HCEC 1CT (cell line): ENCODE data around the gene CLDN18.
A peak's percentile ranks its signal among the peaks of the same experiment; 100 is the strongest.

Source experiments
- DNase-seq: peaks from one replicate; pipeline ENCODE4 v3.0.0-alpha.2; 2017

CLDN18 gene

GRCh38 chr3:138009476-138010272 is at the start of gene CLDN18:
CLDN18 (plus strand) TSS chr3:138010165; CDS start chr3:138010226, 61 bp downstream.
- no peak for DNase-seq

DNA sequence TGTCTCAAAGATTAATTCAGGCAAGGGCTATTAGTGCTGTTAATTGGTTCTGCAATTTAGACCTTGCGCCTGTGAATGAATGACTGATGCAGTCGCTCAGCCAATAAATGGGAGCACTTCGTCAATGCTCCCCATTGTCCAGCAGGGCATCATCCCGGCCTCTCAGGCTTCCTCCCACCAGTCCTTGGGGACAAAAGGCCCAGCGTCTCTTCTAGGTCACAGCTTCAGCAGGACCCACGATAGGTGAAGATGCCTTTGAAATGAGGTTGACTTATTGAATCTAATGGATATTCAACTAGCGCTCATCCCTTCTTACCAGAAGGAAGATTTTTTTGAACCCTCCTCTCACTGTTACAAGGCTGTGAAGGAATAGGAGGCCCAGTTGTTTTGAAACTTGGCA is 47.7 kb upstream of the CLDN18 start:
- no peak for DNase-seq

- DNase-seq, result no peak
These were observed 46.5 kb upstream of the CLDN18 start for GRCh38 chr3:137963463-137963862.

DNA sequence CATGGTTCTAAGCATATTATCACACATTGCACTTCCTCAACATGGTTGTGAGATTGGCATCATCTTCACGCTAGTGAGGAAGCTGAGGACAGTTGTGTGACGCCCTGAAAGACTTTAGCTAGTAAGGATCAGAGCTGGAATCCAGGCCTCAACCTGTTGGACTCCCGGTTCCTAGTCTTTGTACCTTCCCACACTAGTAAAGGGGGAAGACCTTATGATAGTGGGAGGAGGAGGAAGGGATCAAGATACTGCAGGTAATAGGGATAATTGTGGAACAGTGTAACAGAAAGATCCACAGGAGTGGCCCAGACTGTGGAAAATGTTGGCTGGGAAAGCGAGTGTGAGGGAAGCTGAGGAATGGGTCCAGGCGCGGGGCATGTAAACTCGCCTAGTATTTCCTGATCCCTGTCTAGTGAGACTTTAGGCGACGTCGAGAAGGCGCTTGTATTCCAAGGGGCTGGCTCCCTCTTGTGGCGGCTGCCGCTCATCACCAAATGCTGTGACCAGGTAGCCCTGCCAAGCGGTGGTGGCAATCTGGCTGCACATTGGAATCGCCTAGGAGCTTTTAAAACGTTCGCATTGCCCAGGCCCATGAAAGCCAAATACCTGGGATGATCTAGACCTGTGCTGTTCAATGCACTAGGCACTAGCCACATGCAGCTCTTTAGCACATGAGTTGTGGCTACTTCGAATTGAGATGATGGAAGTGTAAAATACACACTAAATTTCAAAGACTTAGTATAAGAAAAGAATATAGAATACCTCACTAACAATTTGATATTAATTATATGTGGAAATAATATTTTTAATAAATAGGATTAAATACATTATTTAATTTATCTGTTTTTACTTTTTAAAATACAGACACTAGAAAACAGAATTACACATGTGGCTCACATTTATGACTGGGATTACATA is 38.8 kb upstream of the CLDN18 start:
- peak; percentile 58 for DNase-seq

- DNase-seq, result no peak
These were observed 37.6 kb upstream of the CLDN18 start for GRCh38 chr3:137972396-137972795.

GRCh38 chr3:137978328-137978727 is 31.6 kb upstream of the CLDN18 start:
- no peak for DNase-seq

GRCh38 chr3:137987723-137988122 is 22.2 kb upstream of the CLDN18 start:
- no peak for DNase-seq

DNA sequence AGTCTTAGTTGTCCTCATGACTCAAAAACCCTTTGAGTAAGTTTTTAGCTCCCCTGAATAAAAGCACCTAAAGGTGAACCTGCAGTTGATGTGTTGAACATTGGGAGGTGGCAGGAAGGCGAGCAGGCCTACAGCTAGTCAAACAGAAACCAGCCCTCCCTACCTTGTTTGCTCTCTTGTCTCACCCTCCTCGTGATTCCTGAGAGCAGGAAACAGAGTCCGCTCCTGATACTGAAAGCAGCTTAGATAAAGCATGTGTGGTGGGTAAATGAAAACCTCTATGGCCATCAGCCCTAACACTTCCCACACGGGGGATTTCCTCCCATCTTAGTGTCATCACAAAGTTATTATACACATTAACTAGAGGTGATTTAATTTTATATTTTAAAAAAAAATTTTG is 21.8 kb upstream of the CLDN18 start:
- DNase-seq, result no peak

DNA sequence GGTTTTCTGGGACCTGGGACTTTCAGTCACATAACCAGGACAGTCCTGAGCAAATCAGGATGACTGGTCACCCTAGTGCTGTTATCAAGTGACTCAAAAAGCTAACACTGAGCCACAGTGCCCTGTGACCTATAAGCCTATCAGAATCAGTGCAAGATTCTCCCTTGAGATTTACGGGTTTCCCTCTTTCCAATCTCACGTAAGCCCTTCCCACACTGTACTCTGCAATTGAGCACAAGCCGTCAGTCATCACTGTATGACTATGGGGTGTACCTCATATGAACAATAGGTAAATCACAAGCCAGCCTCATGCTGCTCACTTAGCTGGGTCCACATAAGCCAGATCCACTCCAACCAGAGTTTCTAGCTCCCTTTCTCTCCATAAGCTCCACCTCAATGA is 21.0 kb upstream of the CLDN18 start:
- no peak for DNase-seq

DNA sequence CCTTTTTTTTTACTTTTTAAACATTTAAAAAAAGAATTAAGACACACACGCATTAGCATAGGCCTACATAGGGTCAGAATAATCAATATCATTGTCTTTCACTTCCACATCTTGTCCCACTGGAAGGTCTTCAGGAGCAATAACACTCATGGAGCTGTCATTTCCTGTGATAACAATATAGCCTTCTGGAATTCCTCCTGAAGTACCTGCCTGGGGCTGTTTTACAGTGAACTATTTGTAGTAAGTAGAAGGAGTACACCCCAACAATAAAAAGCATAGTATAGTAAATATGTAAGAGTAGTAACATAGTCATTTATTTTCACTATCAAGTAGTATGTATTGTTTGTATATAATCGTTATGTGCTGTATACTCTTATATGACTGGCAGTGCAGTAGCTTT is 19.5 kb upstream of the CLDN18 start:
- DNase-seq, result no peak

GRCh38 chr3:137992592-137992991 is 17.4 kb upstream of the CLDN18 start:
- no peak for DNase-seq

DNA sequence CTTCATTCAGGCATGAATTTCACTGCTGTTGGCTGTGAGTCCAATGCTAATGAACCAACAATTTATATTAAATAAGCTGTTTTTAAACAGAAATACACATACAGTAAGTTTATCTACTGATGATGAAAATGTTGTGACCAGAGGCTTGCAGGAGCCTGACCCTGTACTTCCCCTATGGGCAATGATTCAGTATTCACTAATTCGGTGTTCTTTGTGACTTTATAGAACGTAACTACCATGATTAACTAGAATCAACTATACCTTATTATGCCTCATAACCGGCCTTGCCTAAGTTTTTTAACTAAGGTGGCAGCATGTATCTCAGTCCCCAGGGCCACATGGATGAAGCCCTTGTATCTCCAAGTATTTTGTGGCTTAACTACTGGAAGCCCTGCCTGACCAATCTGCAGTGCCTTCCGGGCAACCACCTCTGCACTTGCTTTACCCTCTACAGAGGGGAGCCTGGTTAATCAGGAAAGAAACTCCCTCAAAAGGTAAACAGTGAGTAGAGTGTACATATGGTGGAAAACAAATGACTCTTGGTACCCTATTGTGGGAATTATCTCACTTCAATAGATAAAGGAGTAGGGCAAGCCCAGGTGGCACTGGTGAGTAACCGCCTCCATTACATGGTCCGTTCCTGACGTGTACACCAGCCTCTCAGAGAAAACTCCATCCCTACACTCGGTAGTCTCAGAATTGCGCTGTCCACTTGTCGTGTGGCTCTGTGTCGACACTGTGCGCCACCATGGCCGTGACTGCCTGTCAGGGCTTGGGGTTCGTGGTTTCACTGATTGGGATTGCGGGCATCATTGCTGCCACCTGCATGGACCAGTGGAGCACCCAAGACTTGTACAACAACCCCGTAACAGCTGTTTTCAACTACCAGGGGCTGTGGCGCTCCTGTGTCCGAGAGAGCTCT is 11.6 kb upstream of the CLDN18 start:
- no peak for DNase-seq

- DNase-seq, result no peak
These were observed 6.9 kb upstream of the CLDN18 start for GRCh38 chr3:138003069-138003468.

DNA sequence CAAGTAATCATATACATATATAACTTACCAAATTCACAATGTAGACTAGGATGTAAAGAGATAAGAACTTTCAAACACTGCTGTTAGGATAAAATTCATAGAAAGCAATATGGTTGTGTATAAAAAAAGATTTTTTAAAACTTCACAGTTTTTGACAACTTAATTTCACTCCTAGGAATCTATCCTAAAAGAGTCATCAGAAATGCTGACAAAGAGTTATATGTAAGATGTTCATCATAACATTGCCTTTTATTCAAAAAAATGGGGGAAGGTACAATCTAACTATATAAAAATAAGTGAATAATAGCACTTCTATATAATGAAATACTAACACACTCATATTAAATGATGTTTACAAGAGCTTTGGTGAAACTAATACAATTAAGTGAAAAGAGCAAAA is 4.3 kb upstream of the CLDN18 start:
- no peak for DNase-seq

GRCh38 chr3:138007898-138008297 is 2.1 kb upstream of the CLDN18 start:
- no peak for DNase-seq

DNA sequence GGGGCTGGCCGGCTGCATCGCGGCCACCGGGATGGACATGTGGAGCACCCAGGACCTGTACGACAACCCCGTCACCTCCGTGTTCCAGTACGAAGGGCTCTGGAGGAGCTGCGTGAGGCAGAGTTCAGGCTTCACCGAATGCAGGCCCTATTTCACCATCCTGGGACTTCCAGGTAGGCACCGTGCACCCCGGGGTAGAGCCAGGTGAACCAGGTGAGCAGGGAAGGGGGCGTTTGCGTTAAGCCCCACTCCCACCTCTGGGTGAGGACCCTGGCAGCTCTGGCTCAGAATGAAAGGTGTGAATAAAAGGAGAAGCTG is 267 bp downstream of the CLDN18 start:
- no peak for DNase-seq

GRCh38 chr3:138011722-138012121 is 1.8 kb downstream of the CLDN18 start:
- no peak for DNase-seq

GRCh38 chr3:138012526-138012925 is 2.6 kb downstream of the CLDN18 start:
- no peak for DNase-seq

DNA sequence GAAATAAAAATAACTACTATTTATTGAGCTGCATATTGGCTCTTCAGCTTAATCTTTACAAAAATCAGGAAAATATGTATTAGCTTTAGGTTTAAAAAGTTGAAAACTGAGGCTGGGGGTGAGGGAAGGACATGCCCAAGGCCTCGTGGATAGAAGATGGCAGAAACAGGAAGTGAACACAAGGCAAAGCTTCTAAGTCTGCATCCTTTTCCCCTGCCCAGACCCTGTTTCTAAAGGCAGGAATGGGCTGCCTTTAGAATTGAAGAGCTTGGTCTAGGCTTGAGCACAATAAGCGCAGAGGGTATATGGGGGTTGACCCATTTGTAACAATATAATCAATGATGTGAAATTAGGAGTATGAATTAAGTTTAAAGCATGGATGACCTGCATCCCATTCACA is 6.1 kb downstream of the CLDN18 start:
- no peak for DNase-seq

GRCh38 chr3:138019281-138020069 is 9.5 kb downstream of the CLDN18 start:
- DNase-seq, result no peak

DNA sequence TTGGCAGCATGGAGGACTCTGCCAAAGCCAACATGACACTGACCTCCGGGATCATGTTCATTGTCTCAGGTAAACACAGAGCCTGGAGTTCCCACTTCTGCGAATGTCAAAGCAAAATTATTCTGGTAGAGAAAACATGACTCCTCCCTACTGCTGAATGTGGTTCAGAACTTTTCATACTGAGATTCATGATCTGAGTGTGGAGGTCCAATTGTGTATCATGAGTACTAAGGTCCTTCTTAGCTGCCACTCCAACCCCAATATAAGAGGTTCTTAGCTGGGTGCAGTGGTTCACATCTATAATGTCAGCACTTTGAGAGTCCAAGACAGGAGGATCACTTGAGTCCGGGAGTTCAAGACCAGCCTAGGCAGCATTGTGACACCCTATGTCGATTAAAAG is 13.8 kb downstream of the CLDN18 start:
- no peak for DNase-seq

DNA sequence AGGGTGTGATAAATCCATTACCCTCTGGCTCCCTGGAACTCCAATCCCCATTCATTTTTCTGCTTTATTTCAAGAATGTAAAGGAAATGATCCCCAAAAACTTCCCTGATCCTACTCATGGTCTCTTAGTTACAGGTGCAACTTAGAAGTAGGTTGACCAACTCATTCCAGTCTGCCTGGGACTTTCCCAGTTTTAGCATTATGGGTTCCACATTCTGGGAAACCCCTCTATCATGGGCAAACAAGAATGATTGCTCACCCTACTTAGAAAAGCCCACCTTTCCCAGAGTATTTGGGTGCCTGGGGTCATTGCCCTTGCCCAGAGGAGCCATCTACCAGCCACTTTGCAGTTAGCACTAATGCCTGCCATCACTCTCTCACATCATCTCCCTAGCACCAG is 15.6 kb downstream of the CLDN18 start:
- no peak for DNase-seq
